ENCODE results near the gene CD300C. TPM values are rescaled to one million over a fixed set of nuclear protein-coding genes. Genes with fewer than 3 reads are reported as not detected.
A peak's percentile ranks its signal among the peaks of the same experiment; 100 is the strongest.
"Not testable (repeated sequence)": the region's sequence is repeated elsewhere in the genome, so short reads cannot be mapped to it uniquely, and the experiment has no call there.

The CD300C gene
- polyA plus RNA-seq, 1 experiment = 0.05 TPM

DNA sequence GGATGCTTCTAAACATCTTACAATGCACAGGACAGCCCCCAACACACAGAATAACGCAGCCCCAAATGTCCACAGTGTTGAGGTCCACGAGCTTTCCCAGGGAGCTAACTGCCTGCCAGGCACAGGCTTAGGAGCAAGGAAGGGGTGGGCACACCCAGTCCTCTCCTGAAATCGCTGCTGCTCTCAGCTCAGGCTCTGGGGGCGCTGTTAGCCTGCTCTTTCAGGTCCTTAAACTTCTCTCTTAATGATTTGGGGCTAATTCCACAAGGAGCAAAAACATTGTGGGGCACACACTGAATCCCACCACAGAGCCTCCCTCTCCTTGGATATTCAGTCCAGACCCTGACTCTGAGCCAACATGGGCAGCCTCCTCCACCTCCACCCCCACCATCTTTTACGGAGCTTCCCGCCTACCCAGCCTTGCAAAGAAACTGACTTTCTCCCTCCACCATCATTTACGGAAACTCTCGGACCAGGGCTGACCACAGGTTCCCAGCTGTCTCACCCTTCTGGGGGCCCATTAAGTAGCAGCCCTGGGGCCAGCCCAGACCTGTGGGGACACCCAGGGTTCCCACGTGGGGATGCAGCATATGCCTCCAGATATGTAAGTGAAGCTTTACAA is 20.3 kb upstream of the CD300C start:
- CTCF ChIA-PET = interaction anchor here (0.7 to 0.9 kb wide), 2 partner anchors 10 to 198 kb away, joined by 3 to 4 read pairs; no protein-coding TSS in a partner anchor
- no peak overlapping the region for H3K4me3 ChIP-seq (ENCODE audit: low read depth, low read length)
- H3K27me3 ChIP-seq (ENCODE audit: control insufficient read depth, insufficient read depth, low read length) = no peaks in the 10 kb centered on the region
- no peaks in the 10 kb centered on the region for H3K36me3 ChIP-seq (ENCODE audit: control insufficient read depth, insufficient read depth, low read length)
- no peak for DNase-seq (ENCODE audit: low read depth)
- POLR2A ChIA-PET = no interaction called here
- TF ChIP-seq, protein P1, sequence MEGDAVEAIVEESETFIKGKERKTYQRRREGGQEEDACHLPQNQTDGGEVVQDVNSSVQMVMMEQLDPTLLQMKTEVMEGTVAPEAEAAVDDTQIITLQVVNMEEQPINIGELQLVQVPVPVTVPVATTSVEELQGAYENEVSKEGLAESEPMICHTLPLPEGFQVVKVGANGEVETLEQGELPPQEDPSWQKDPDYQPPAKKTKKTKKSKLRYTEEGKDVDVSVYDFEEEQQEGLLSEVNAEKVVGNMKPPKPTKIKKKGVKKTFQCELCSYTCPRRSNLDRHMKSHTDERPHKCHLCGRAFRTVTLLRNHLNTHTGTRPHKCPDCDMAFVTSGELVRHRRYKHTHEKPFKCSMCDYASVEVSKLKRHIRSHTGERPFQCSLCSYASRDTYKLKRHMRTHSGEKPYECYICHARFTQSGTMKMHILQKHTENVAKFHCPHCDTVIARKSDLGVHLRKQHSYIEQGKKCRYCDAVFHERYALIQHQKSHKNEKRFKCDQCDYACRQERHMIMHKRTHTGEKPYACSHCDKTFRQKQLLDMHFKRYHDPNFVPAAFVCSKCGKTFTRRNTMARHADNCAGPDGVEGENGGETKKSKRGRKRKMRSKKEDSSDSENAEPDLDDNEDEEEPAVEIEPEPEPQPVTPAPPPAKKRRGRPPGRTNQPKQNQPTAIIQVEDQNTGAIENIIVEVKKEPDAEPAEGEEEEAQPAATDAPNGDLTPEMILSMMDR (IDR thresholded peaks at IDR 0.05; ENCODE audit: insufficient read depth, low read depth, low read length) = peak; percentile 29

DNA sequence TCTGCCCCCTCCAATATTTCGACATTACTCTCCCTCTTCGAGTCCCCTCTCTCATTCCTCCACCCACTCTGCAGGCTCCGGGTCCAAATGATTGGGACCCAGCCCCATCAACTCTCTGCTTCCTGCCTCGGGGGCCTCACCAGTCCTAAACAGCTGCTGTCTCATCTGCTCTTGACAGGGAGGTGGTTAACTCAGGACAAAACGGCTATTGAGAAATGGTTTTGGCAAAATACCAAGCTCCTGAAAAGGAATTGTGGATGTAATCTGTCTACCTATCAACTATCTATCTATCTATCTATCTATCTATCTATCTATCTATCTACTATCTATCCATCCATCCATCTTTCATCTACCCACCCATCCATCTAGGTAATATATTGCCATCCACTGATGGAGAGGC is 19.2 kb upstream of the CD300C start:
- POLR2A ChIA-PET = no interaction called here
- no peaks in the 10 kb centered on the region for H3K27me3 ChIP-seq (ENCODE audit: control insufficient read depth, insufficient read depth, low read length)
- H3K4me3 ChIP-seq (ENCODE audit: low read depth, low read length) = no peak overlapping the region
- no peaks in the 10 kb centered on the region for H3K36me3 ChIP-seq (ENCODE audit: control insufficient read depth, insufficient read depth, low read length)
- DNase-seq (ENCODE audit: low read depth) = no peak
- TF ChIP-seq, protein P1 (IDR thresholded peaks at IDR 0.05; ENCODE audit: insufficient read depth, low read depth, low read length) = no peak
- CTCF ChIA-PET = no interaction called here

DNA sequence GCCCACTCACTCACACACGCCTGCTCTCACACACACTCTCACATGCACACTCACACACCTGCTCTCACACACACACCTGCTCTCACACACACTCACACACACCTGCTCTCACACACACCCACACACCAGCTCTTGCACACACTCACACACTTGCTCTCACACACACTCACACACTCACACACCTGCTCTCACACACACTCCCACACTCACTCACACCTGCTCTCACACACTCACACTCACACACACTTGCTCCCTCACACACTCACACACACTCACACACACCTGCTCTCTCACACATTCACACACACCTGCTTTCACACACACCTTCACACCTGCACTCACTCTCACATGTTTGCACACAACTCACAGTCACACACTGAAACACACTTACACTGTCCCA is 17.4 kb upstream of the CD300C start:
- POLR2A ChIA-PET = no interaction called here
- DNase-seq (ENCODE audit: low read depth) = no peak
- TF ChIP-seq, protein P1 (IDR thresholded peaks at IDR 0.05; ENCODE audit: insufficient read depth, low read depth, low read length) = no peak
- no peaks in the 10 kb centered on the region for H3K27me3 ChIP-seq (ENCODE audit: control insufficient read depth, insufficient read depth, low read length)
- H3K4me3 ChIP-seq (ENCODE audit: low read depth, low read length) = no peak overlapping the region
- CTCF ChIA-PET = no interaction called here
- no peaks in the 10 kb centered on the region for H3K36me3 ChIP-seq (ENCODE audit: control insufficient read depth, insufficient read depth, low read length)

DNA sequence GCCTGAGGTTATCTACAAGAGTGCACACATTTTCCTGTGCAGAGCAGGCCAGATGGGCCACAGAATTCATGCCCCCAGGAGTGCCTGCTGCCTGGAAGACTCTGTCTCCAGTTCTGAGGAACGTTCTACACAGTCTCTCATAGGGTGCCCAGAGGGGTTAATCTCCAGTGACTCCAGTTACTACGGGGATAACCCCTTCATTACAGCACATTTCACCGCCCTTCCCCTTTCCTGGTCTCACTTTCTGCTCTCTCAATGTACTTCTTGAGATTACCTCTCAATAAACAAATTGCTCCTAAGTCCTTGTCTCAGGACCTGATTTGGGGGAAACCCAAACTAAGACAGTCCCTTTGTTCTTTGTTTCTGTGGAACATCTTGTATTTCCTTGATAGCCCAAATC is 15.7 kb upstream of the CD300C start:
- POLR2A ChIA-PET = no interaction called here
- no peak for DNase-seq (ENCODE audit: low read depth)
- H3K27me3 ChIP-seq (ENCODE audit: control insufficient read depth, insufficient read depth, low read length) = no peaks in the 10 kb centered on the region
- TF ChIP-seq, protein P1 (IDR thresholded peaks at IDR 0.05; ENCODE audit: insufficient read depth, low read depth, low read length) = no peak
- no peaks in the 10 kb centered on the region for H3K36me3 ChIP-seq (ENCODE audit: control insufficient read depth, insufficient read depth, low read length)
- H3K4me3 ChIP-seq (ENCODE audit: low read depth, low read length) = no peak overlapping the region
- CTCF ChIA-PET = no interaction called here

DNA sequence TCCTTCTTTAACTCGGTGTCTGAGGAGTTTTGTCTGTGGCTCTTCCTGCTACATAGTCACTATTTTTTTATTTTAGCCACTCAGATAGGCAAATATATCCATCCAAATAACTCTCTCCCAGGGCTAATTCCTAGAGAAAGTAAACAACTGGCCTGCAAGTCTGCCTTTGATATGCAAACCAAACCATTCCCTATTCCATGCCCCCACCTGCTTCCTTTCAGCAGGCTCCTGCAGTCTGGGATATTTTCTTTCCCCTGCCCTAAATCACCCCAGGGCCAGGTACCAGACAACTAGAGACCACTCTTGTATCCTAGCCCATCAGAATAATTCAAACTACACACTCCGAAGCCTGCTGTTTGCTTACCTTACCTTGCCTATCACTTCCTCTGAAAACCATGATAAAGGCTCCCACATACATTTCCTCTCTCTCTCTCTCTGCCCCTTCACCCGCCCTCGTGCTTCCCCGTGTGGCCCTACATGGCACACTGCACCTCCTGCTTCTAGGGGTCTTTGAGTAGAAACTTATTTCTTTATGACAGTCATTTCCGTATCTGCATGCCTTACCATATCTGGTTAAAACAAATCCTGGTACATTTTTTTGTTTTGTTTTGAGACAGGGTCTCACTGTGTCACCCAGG is 13.1 kb upstream of the CD300C start:
- TF ChIP-seq, protein P1 (IDR thresholded peaks at IDR 0.05; ENCODE audit: insufficient read depth, low read depth, low read length) = no peak
- Histone ChIP-seq H3K27me3 (ENCODE audit: control insufficient read depth, insufficient read depth, low read length) (no peaks in the 10 kb centered on the region), H3K4me3 (ENCODE audit: low read depth, low read length) (no peak overlapping the region), H3K36me3 (ENCODE audit: control insufficient read depth, insufficient read depth, low read length) (no peaks in the 10 kb centered on the region)
- POLR2A ChIA-PET = no interaction called here
- CTCF ChIA-PET = no interaction called here
- DNase-seq (ENCODE audit: low read depth) = no peak

DNA sequence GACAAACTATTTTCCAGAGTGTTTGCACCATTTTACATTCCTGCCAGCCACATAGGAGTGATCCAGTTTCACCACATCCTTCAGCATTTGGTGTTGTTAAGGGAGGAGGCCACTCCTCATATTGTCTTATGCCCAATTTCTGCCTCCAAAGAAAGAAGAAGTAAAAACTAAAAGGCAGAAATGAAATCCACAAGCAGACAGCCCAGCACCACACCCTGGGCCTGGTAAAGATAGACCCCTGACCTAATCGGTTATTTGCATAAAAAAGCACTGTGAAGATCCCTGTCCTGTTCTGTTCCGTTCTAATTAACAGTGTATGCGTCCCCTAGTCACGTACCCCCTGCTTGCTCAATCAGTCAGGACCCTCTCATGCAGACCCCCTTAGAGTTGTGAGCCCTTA is 12.5 kb upstream of the CD300C start:
- POLR2A ChIA-PET; H3K27me3 ChIP-seq (ENCODE audit: control insufficient read depth, insufficient read depth, low read length); H3K4me3 ChIP-seq (ENCODE audit: low read depth, low read length); DNase-seq (ENCODE audit: low read depth); CTCF ChIA-PET; H3K36me3 ChIP-seq (ENCODE audit: control insufficient read depth, insufficient read depth, low read length): not testable (repeated sequence)
